Occipital lobe (tissue), 2 donors: ENCODE data around the gene ABCB7. TPM values are rescaled to one million over a fixed set of nuclear protein-coding genes. Genes with fewer than 3 reads are reported as not detected.
"Not testable (repeated sequence)": the region's sequence is repeated elsewhere in the genome, so short reads cannot be mapped to it uniquely, and the experiment has no call there.

ENCODE experiments used
- DNase-seq: peaks from one replicate; lab custom pipeline; 2025; lab: John Stamatoyannopoulos, UW
- total RNA-seq: library from RNA; depleted of rRNA; stranded (reverse); fragments of >200 nt; gene quantifications from one replicate; pipeline ENCODE4 v1.2.3, GENCODE V29; 2014

Gene ABCB7
- total RNA-seq: 46.8 TPM

GRCh38 chrX:75155827-75156525 lies at the start of gene ABCB7:
TSS of gene ABCB7 (minus strand) at chrX:75156283. CDS start at chrX:75156272, 11 bp downstream.
- DNase-seq: peak; percentile 53

- DNase-seq: not testable (repeated sequence)
These were observed 32.5 kb upstream of the ABCB7 start for GRCh38 chrX:75188415-75189206.

GRCh38 chrX:75181721-75182120 lies 25.6 kb upstream of the ABCB7 start:
- no peak for DNase-seq

- not testable (repeated sequence) for DNase-seq
These were observed 23.6 kb upstream of the ABCB7 start for GRCh38 chrX:75179536-75180293.

- DNase-seq: not testable (repeated sequence)
These were observed 16.3 kb upstream of the ABCB7 start for GRCh38 chrX:75172257-75172890.

- DNase-seq: no peak
These were observed 2.0 kb upstream of the ABCB7 start for GRCh38 chrX:75158054-75158453.

GRCh38 chrX:75156531-75156945 lies 455 bp upstream of the ABCB7 start:
- no peak for DNase-seq

GRCh38 chrX:75155447-75155826 lies 646 bp downstream of the ABCB7 start:
- DNase-seq: no peak

GRCh38 chrX:75154871-75155270 lies 1.2 kb downstream of the ABCB7 start:
- no peak for DNase-seq

- DNase-seq: no peak
These were observed 4.1 kb downstream of the ABCB7 start for GRCh38 chrX:75151827-75152592.

- DNase-seq: no peak
These were observed 6.4 kb downstream of the ABCB7 start for GRCh38 chrX:75149654-75150053.

- DNase-seq: no peak
These were observed 23.4 kb downstream of the ABCB7 start for GRCh38 chrX:75132672-75133071.

GRCh38 chrX:75131973-75132627 lies 24.0 kb downstream of the ABCB7 start:
- peak; percentile 1 for DNase-seq

- not testable (repeated sequence) for DNase-seq
These were observed 27.0 kb downstream of the ABCB7 start for GRCh38 chrX:75129069-75129468.

- no peak for DNase-seq
These were observed 37.8 kb downstream of the ABCB7 start for GRCh38 chrX:75118296-75118695.

- no peak for DNase-seq
These were observed 40.2 kb downstream of the ABCB7 start for GRCh38 chrX:75115707-75116413.

- DNase-seq: no peak
These were observed 41.4 kb downstream of the ABCB7 start for GRCh38 chrX:75114638-75115037.

GRCh38 chrX:75113664-75114063 lies 42.4 kb downstream of the ABCB7 start:
- no peak for DNase-seq

GRCh38 chrX:75107863-75108509 lies 48.1 kb downstream of the ABCB7 start:
- no peak for DNase-seq
